Measurements from ENCODE around the gene GALNT2.

Gene GALNT2

GRCh38 chr1:230319014-230319747 is 252.1 kb downstream of the GALNT2 start:
- DNase-seq (ENCODE audit: low read depth in 2 of 2) = no peak

- no peak for DNase-seq (ENCODE audit: low read depth in 2 of 2)
Measured at GRCh38 chr1:230320804-230321203, 253.8 kb downstream of the GALNT2 start.

GRCh38 chr1:230321341-230321740 is 254.3 kb downstream of the GALNT2 start:
- DNase-seq (ENCODE audit: low read depth in 2 of 2) = no peak

- DNase-seq (ENCODE audit: low read depth in 2 of 2) = no peak
Measured at GRCh38 chr1:230321741-230322420, 254.8 kb downstream of the GALNT2 start.

GRCh38 chr1:230322421-230322756 is 255.4 kb downstream of the GALNT2 start:
- DNase-seq (ENCODE audit: low read depth in 2 of 2) = no peak

GRCh38 chr1:230322967-230323547 is 256.0 kb downstream of the GALNT2 start:
- DNase-seq (ENCODE audit: low read depth in 2 of 2) = no peak

GRCh38 chr1:230323686-230324085 is 256.6 kb downstream of the GALNT2 start:
- DNase-seq (ENCODE audit: low read depth in 2 of 2) = no peak

- DNase-seq (ENCODE audit: low read depth in 2 of 2) = no peak
Measured at GRCh38 chr1:230326971-230327891, 260.2 kb downstream of the GALNT2 start.

- peak in 1 of 2 donors; percentile 32 for DNase-seq (ENCODE audit: low read depth in 2 of 2)
Measured at GRCh38 chr1:230327892-230328284, 260.9 kb downstream of the GALNT2 start.

GRCh38 chr1:230328342-230329015 is 261.4 kb downstream of the GALNT2 start:
- DNase-seq (ENCODE audit: low read depth in 2 of 2) = no peak

- no peak for DNase-seq (ENCODE audit: low read depth in 2 of 2)
Measured at GRCh38 chr1:230330157-230330556, 263.1 kb downstream of the GALNT2 start.

All from stimulated activated CD4-positive, alpha-beta T cell treated with anti-CD3 and anti-CD28 coated beads, Interleukin-4, amount 100 ng/mL, for 48 hours (primary cell).